Esophagus (tissue), 2 donors: ENCODE measurements around the gene FCAR. TPM values are rescaled to one million over a fixed set of nuclear protein-coding genes. Genes with fewer than 3 reads are reported as not detected.
"Not testable (repeated sequence)": the region's sequence is repeated elsewhere in the genome, so short reads cannot be mapped to it uniquely, and the experiment has no call there.

Experiments used
- H3K27ac ChIP-seq, 2 donors: one replicate each; pipeline ENCODE4 v1.5.1; 2013; ENCODE audit warnings: low read depth in 2 of 2, mild to moderate bottlenecking in 2 of 2, inconsistent platforms in 1 of 2, low read length in 1 of 2, moderate library complexity in 1 of 2
- H3K27me3 ChIP-seq, 2 donors: one replicate each; pipeline ENCODE4 v1.6.1; 2013; ENCODE audit warnings: low read length in 2 of 2, control low read depth in 1 of 2, mild to moderate bottlenecking in 1 of 2; ENCODE audit not compliant: insufficient read depth in 2 of 2, control insufficient read depth in 1 of 2
- H3K36me3 ChIP-seq, 2 donors: one replicate each; pipeline ENCODE4 v1.6.1; 2013; ENCODE audit warnings: low read length in 1 of 2; ENCODE audit not compliant: control insufficient read depth in 2 of 2, insufficient read depth in 2 of 2
- H3K4me1 ChIP-seq, 2 donors: one replicate each; pipeline ENCODE4 v1.6.1; 2013; ENCODE audit warnings: low read length in 1 of 2; ENCODE audit not compliant: control insufficient read depth in 2 of 2, insufficient read depth in 2 of 2
- H3K4me3 ChIP-seq, 2 donors: one replicate each; pipeline ENCODE4 v1.5.1; 2013; ENCODE audit warnings: low read length in 2 of 2, mild to moderate bottlenecking in 2 of 2, low read depth in 1 of 2, moderate library complexity in 1 of 2
- H3K9me3 ChIP-seq, 2 donors: one replicate each; pipeline ENCODE4 v1.6.1; 2013; ENCODE audit warnings: mild to moderate bottlenecking in 2 of 2, low read depth in 1 of 2, low read length in 1 of 2, moderate library complexity in 1 of 2; ENCODE audit not compliant: control insufficient read depth in 2 of 2, insufficient read depth in 1 of 2
- WGBS, 2 donors: extraction: QIAGEN DNeasy Blood & Tissue Kit; methylation state at CpG; one replicate each; pipeline ENCODE4 v1.1.7; 2013; 5-methylcytosine and 5-hydroxymethylcytosine counted together
- polyA plus RNA-seq, 2 donors: library from polyadenylated mRNA; stranded (reverse); fragments of 200-250 nt; gene quantifications; one replicate each; pipeline ENCODE4 v1.2.3, GENCODE V29; 2013
- donor health status: healthy with polysubstance abuse.
- donor health status: Bipolar disorder and iron deficiency.

The FCAR gene
- polyA plus RNA-seq, 2 donors, result 0.10 TPM; not detected in 1

GRCh38 chr19:54921082-54921481 is 47.0 kb downstream of the FCAR start:
- Histone ChIP-seq H3K4me3 (no peak overlapping the region), H3K9me3 (no peaks in the 10 kb centered on the region), H3K27ac (no peak overlapping the region), H3K4me1 (no peaks in the 10 kb centered on the region), H3K36me3 (no peaks in the 10 kb centered on the region), H3K27me3 (peaks cover 0 to 3% of the 10 kb centered on the region in 2 donors)
- WGBS, 2 donors, result 48 to 58% methylated on average over 7 of the region's 7 CpGs

GRCh38 chr19:54923276-54923675 is 49.2 kb downstream of the FCAR start:
- peaks cover 4 to 7% of the 10 kb centered on the region in 2 donors for H3K9me3 ChIP-seq
- H3K4me3 ChIP-seq, result no peak overlapping the region
- no peak overlapping the region for H3K27ac ChIP-seq
- H3K4me1 ChIP-seq, result no peaks in the 10 kb centered on the region
- H3K27me3 ChIP-seq, result no peaks in the 10 kb centered on the region
- no peaks in the 10 kb centered on the region for H3K36me3 ChIP-seq
- WGBS, 2 donors, result 74 to 77% methylated on average over 9 of the region's 9 CpGs

DNA sequence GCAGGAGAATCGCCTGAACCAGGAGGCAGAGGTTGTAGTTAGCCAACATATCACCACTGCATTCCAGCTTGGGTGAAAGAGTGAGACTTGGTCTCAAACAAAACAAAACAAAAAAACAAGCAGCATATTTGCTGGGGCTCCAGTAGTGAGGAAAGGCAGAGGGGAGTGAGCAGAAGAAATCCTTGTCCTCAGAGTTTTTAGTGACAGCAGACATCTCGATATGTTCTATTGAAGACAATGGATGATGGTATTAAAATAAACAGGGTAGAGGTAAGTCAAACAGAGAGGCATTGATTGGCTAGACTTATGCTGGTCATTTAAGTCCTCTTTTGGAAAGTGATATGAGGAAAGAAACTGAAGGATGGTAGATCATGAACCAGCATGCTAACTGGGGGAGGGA is 54.3 kb downstream of the FCAR start:
- H3K27me3 ChIP-seq, result no peaks in the 10 kb centered on the region
- H3K4me1 ChIP-seq, result no peaks in the 10 kb centered on the region
- no peak overlapping the region for H3K27ac ChIP-seq
- WGBS, 2 donors, result 94 to 97% methylated on average over 2 of the region's 2 CpGs
- no peaks in the 10 kb centered on the region for H3K36me3 ChIP-seq
- peaks cover 4 to 9% of the 10 kb centered on the region in 2 donors for H3K9me3 ChIP-seq
- H3K4me3 ChIP-seq, result no peak overlapping the region

- Histone ChIP-seq H3K27ac (no peak overlapping the region), H3K27me3 (no peaks in the 10 kb centered on the region), H3K4me1 (no peaks in the 10 kb centered on the region), H3K9me3 (no peaks in the 10 kb centered on the region), H3K36me3 (no peaks in the 10 kb centered on the region), H3K4me3 (no peak overlapping the region)
- WGBS, 2 donors, result 71 to 73% methylated on average over 9 of the region's 9 CpGs
Observed at GRCh38 chr19:54937926-54938325, 63.9 kb downstream of the FCAR start.

- 73 to 75% methylated on average over 11 of the region's 11 CpGs for WGBS, 2 donors
- Histone ChIP-seq H3K4me3 (no peak overlapping the region), H3K36me3 (no peaks in the 10 kb centered on the region), H3K9me3 (no peaks in the 10 kb centered on the region), H3K4me1 (no peaks in the 10 kb centered on the region), H3K27ac (no peak overlapping the region), H3K27me3 (no peaks in the 10 kb centered on the region)
Observed at GRCh38 chr19:54938906-54939305, 64.9 kb downstream of the FCAR start.

DNA sequence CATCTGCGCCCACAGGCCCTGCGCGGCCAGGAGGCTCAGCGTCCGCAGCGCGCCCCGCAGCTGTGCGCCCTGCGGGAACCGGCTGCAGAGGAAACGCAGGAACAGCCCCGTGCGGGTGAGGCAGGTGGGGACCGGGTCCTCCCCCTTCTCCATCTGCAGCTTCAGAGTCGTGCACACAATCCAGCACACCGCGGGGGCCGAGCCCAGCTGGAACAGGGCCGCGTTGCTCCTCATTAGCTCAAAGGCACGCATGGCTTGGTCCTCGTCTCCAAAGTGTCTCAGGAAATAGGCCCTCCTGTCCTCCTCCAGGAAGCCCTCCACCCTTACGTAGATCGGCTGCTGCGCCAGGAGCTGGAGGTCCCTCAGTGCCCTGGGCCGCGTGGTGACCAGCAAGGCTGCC is 65.5 kb downstream of the FCAR start:
- not testable (repeated sequence) for H3K27me3 ChIP-seq, H3K36me3 ChIP-seq, H3K4me1 ChIP-seq, H3K27ac ChIP-seq, H3K9me3 ChIP-seq, H3K4me3 ChIP-seq
- WGBS, 2 donors, result 83% methylated on average over 5 to 15 of the region's 28 CpGs

Other genes starting within 250 kb of the FCAR start
- under 1 TPM; 0.46 to 0.55 TPM for gene LILRB1, start 243.8 kb upstream of the FCAR start, polyA plus RNA-seq
- under 1 TPM; 0.35 to 0.58 TPM for gene LILRB4, start 211.2 kb upstream of the FCAR start, polyA plus RNA-seq
- gene KIR3DL3, start 149.8 kb upstream of the FCAR start, polyA plus RNA-seq, result not detected
- not detected for gene KIR2DL3, start 135.7 kb upstream of the FCAR start, polyA plus RNA-seq
- not detected for gene KIR2DL1, start 104.4 kb upstream of the FCAR start, polyA plus RNA-seq
- gene KIR2DL4, start 70.6 kb upstream of the FCAR start, polyA plus RNA-seq, result not detected
- gene KIR3DL1, start 57.8 kb upstream of the FCAR start, polyA plus RNA-seq, result not detected
- gene KIR2DS4, start 41.6 kb upstream of the FCAR start, polyA plus RNA-seq, result not detected
- under 1 TPM in 1 of 2 donors, not detected in 1; 0.04 TPM for gene KIR3DL2, start 23.8 kb upstream of the FCAR start, polyA plus RNA-seq
- not detected for gene NCR1, start 31.9 kb downstream of the FCAR start, polyA plus RNA-seq
- gene NLRP7, start 73.3 kb downstream of the FCAR start, polyA plus RNA-seq, result not detected
- 10 to 100 TPM in 1 of 2 donors, 1 to 10 TPM in 1; 3.8 to 20.5 TPM for gene NLRP2, start 92.1 kb downstream of the FCAR start, polyA plus RNA-seq
- gene GP6, start 164.0 kb downstream of the FCAR start, polyA plus RNA-seq, result 1 to 10 TPM in 1 of 2 donors, under 1 TPM in 1; 0.45 to 1.6 TPM
- gene RDH13, start 188.9 kb downstream of the FCAR start, polyA plus RNA-seq, result 10 to 100 TPM; 32.5 to 60.6 TPM
- gene EPS8L1, start 201.6 kb downstream of the FCAR start, polyA plus RNA-seq, result 1,000 to 10,000 TPM in 1 of 2 donors, 100 to 1,000 TPM in 1; 578 to 1,427 TPM
- 100 to 1,000 TPM in 1 of 2 donors, 10 to 100 TPM in 1; 77.7 to 100 TPM for gene PPP1R12C, start 243.4 kb downstream of the FCAR start, polyA plus RNA-seq